ENCODE measurements around the gene SLC7A7.
"Not testable (repeated sequence)": the region's sequence is repeated elsewhere in the genome, so short reads cannot be mapped to it uniquely, and the experiment has no call there.

Gene SLC7A7

GRCh38 chr14:22814941-22815713 lies at the start of gene SLC7A7:
SLC7A7 (minus strand) TSS chr14:22815435; CDS start chr14:22813398, 2,037 bp downstream.
- TF ChIP-seq GATA1 (IDR thresholded peaks at IDR 0.05; ENCODE audit: low read depth, low read length) (no peak), POLR2A (IDR thresholded peaks at IDR 0.05; ENCODE audit: low read length) (no peak)
- DNase-seq = no peak

- DNase-seq = no peak
- no peak for TF ChIP-seq GATA1 (IDR thresholded peaks at IDR 0.05; ENCODE audit: low read depth, low read length)
- no peak for TF ChIP-seq POLR2A (IDR thresholded peaks at IDR 0.05; ENCODE audit: low read length)
Observed at GRCh38 chr14:22864979-22865378, 49.7 kb upstream of the SLC7A7 start.

- TF ChIP-seq POLR2A (IDR thresholded peaks at IDR 0.05; ENCODE audit: low read length) = no peak
- no peak for TF ChIP-seq GATA1 (IDR thresholded peaks at IDR 0.05; ENCODE audit: low read depth, low read length)
- DNase-seq = no peak
Observed at GRCh38 chr14:22861651-22862050, 46.4 kb upstream of the SLC7A7 start.

GRCh38 chr14:22860377-22860776 lies 45.1 kb upstream of the SLC7A7 start:
- not testable (repeated sequence) for DNase-seq

DNA sequence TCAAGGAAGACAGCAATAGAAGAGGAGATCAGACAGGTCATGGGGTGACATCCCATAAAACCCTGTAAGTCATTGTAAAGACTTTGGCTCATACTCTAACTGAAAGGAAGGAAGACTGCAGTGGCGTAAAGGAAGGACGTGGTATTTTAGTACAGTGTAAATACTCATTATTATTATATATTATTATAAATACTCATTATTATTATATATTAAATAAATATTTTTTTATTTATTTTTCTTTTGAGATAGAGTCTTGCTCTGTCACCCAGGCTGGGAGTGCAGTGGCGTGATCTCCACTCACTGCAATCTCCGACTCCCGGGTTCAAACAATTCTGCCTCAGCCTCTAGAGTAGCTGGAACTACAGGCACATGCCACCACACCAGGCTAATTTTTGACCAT lies 41.2 kb upstream of the SLC7A7 start:
- TF ChIP-seq GATA1 (IDR thresholded peaks at IDR 0.05; ENCODE audit: low read depth, low read length) = no peak
- TF ChIP-seq POLR2A (IDR thresholded peaks at IDR 0.05; ENCODE audit: low read length) = no peak
- no peak for DNase-seq

DNA sequence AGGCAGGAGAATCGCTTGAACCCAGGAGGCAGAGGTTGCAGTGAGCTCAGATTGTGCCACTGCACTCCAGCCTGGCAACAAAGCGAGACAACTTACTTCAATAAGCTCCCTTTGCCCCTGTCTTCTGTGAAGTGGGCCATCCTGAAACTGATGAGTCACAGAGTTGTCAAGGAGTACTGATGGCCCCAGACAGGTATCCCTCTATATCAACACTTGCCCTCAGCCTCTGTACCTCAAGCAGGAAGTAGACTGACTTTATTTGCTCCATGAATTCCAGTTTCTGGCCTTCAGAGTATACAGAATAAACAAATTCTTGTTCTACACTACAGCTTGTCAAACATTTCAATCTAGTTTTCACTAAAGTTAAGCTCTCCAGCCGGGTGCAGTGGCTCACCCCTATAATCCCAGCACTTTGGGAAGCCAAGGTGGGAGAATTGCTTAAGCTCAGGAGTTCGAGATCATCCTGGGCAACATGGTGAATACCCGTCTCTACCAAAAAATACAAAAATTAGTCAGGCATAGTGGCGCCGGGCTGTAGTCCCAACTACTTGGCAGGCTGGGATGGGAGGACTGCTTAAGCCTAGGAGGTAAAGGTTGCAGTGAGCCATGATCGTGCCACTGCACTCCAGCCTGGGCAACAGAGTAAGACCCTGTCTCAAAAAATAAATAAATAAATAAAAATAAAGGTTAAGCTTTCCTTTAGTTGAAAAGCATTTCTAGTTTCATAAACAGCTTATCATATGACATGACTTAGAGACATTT lies 39.9 kb upstream of the SLC7A7 start:
- no peak for DNase-seq
- no peak for TF ChIP-seq POLR2A (IDR thresholded peaks at IDR 0.05; ENCODE audit: low read length)

GRCh38 chr14:22854296-22854695 lies 39.1 kb upstream of the SLC7A7 start:
- not testable (repeated sequence) for DNase-seq

GRCh38 chr14:22852940-22853767 lies 37.9 kb upstream of the SLC7A7 start:
- peak; percentile 82 to 92 for DNase-seq
- TF ChIP-seq POLR2A (IDR thresholded peaks at IDR 0.05; ENCODE audit: low read length) (no peak), GATA1 (IDR thresholded peaks at IDR 0.05; ENCODE audit: low read depth, low read length) (no peak)

DNA sequence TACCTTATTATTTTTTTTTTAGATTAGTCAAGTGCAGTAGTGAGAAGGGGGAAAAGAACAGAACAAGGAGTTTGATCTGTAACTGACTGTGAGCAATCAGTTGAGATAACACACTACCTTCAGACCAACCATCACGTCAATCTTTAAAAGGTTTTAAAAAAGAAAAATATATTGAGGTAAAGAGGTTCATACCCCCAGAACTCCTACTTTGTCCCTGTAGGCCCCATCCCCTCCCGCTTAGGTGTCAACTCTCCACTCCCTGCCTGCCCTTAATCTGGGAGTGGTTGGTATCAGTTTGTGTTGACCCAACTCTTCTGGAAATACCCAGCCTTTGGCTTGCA lies 37.3 kb upstream of the SLC7A7 start:
- no peak for DNase-seq
- TF ChIP-seq POLR2A (IDR thresholded peaks at IDR 0.05; ENCODE audit: low read length) = no peak

DNA sequence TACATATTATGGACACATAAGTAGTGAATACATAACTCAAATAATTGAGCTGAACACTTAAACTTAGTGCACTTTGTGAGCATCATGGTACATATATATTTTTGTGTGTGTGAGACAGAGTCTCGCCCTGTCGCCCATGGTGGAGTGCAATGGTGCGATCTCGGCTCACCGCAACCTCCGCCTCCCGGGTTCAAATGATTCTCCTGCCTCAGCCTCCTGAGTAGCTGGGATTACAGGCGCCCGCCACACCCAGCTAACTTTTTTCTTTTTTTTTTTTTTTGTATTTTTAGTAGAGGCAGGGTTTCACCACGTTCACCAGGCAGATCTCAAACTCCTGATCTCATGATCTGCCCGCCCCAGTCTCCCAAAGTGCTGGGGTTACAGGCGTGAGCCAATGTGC lies 36.9 kb upstream of the SLC7A7 start:
- not testable (repeated sequence) for DNase-seq

DNA sequence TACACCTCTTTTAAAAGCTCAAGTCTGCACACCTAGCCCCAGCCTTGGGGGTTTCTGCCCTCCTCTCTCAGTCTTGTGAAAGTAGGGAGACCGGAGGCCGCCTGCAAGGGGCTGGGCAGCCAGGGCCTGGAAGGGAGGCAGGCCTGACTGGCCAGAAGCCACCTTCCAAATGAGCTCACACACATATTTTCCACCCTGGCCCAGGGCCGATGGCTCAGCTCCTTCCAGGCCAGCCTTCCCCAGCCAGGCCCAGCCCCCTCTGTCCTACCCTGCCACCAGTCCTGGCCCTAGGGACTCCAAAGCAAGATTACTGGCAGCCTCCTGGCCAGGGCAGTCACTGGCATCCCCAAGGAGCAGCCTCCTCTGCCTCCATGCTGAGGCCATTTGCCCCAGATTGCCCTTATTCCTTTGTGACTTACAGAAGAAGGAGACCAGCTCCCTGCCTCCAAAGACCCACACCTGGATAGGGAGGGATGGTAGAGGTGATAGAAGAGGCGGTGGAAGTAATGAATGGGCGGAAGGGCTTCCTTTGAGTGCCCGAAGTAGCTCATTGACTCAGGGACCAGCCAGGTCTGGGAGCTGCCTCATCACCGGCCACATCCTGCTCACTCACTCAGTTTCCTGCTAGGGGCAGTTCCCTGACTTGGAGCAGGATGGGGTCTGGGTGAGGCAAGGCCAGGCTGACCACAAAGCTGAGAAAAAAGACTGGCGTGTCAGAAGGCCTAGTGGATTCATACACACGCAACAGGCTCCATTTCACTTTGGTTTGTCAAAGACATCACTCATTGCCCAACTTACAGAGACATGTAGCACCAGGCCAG lies 35.9 kb upstream of the SLC7A7 start:
- TF ChIP-seq GATA1 (IDR thresholded peaks at IDR 0.05; ENCODE audit: low read depth, low read length) (no peak), POLR2A (IDR thresholded peaks at IDR 0.05; ENCODE audit: low read length) (no peak)
- no peak for DNase-seq

DNA sequence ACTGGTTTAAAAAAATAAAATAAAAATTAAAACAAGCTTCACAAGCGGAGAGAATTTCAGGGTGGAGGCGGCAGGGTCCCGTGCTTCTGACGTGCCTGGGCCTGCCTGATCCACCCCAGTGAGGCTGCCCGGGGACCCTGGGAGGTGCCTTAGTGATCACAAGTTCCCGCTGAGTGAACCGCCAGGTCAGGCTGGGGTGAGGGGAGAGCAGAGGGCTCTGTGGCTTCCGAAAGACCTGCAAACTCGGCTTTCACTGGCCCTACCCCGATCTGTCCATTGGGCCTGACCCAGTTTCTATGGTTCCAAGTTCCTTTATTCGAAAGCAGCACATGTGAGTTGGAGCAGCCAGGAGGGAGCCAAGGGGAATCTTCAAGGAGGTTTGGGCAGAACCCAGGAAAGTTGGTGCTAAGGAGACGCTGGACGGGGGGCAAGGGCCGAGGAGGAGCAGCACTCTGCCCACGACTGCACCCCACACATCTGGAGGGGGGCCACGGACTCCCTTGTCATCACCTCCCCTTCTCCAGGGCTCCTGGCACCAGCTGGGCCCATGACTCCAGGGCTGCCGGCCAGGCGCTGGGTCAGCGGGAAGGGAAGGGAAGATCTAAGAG lies 34.1 kb upstream of the SLC7A7 start:
- no peak for DNase-seq
- TF ChIP-seq POLR2A (IDR thresholded peaks at IDR 0.05; ENCODE audit: low read length) = no peak
- TF ChIP-seq GATA1 (IDR thresholded peaks at IDR 0.05; ENCODE audit: low read depth, low read length) = no peak

GRCh38 chr14:22848351-22849164 lies 33.3 kb upstream of the SLC7A7 start:
- no peak for DNase-seq
- no peak for TF ChIP-seq POLR2A (IDR thresholded peaks at IDR 0.05; ENCODE audit: low read length)
- no peak for TF ChIP-seq GATA1 (IDR thresholded peaks at IDR 0.05; ENCODE audit: low read depth, low read length)
